Natural killer cell (primary cell): Measurements from ENCODE around the gene NOG. TPM values are rescaled to one million over a fixed set of nuclear protein-coding genes. Genes with fewer than 3 reads are reported as not detected.

ENCODE experiments used
- ATAC-seq, 3 donors: fragments of 150-1000 bp in 2 of 3; fragments of 200-7000 bp in 1 of 3; cut with Tn5 transposase; 1 replicate in 1 of 3; 2 replicates in 2 of 3; pipeline ENCODE4 v1.10.0; 2021; ENCODE audit warnings: mild to moderate bottlenecking in 2 of 3, moderate library complexity in 2 of 3
- DNase-seq, 2 donors: peaks; one replicate each; pipeline versions ENCODE4 v3.0.0 to v3.0.0-alpha.2; 2013 to 2021; ENCODE audit warnings: mixed read lengths in 1 of 2
- H3K27ac ChIP-seq: one replicate; pipeline ENCODE4 v1.5.1; 2013; ENCODE audit warnings: mild to moderate bottlenecking, low read length
- H3K27me3 ChIP-seq: one replicate; pipeline ENCODE4 v1.6.1; 2013; ENCODE audit warnings: low read length; ENCODE audit not compliant: control insufficient read depth, insufficient read depth
- H3K36me3 ChIP-seq: one replicate; pipeline ENCODE4 v1.6.1; 2013; ENCODE audit warnings: low read length; ENCODE audit not compliant: control insufficient read depth, insufficient read depth
- H3K4me1 ChIP-seq: one replicate; pipeline ENCODE4 v1.6.1; 2013; ENCODE audit warnings: low read length; ENCODE audit not compliant: control insufficient read depth, insufficient read depth
- H3K4me3 ChIP-seq: one replicate; pipeline ENCODE4 v1.5.1; 2013; ENCODE audit warnings: low read length
- H3K9me3 ChIP-seq: one replicate; pipeline ENCODE4 v1.6.1; 2013; ENCODE audit warnings: low read length; ENCODE audit not compliant: control insufficient read depth, insufficient read depth
- H3K27ac Mint-ChIP-seq, 2 donors: one replicate each; pipeline ENCODE4 v1.8.0; 2022; ENCODE audit warnings: mild to moderate bottlenecking in 2 of 2, mixed read lengths in 2 of 2, moderate library complexity in 1 of 2
- H3K27me3 Mint-ChIP-seq, 2 donors: one replicate each; pipeline ENCODE4 v1.8.0; 2022; ENCODE audit warnings: low read depth in 2 of 2, mixed read lengths in 2 of 2
- H3K36me3 Mint-ChIP-seq: one replicate; pipeline ENCODE4 v1.8.0; 2022; ENCODE audit warnings: mixed read lengths
- H3K4me1 Mint-ChIP-seq, 2 donors: one replicate each; pipeline ENCODE4 v1.8.0; 2022; ENCODE audit warnings: mixed read lengths in 2 of 2
- H3K4me3 Mint-ChIP-seq: one replicate; pipeline ENCODE4 v1.8.0; 2022; ENCODE audit warnings: mild to moderate bottlenecking, moderate library complexity, mixed read lengths
- H3K9me3 Mint-ChIP-seq, 2 donors: one replicate each; pipeline ENCODE4 v1.8.0; 2022; ENCODE audit warnings: mixed read lengths in 2 of 2
- WGBS: methylation state at CpG from one replicate; pipeline ENCODE4 v1.1.7; 2013; ENCODE audit warnings: missing lambda C conversion rate; ENCODE audit not compliant: insufficient coverage; 5-methylcytosine and 5-hydroxymethylcytosine counted together
- intact Hi-C: fragments of 100-400 bp; cut with micrococcal nuclease; formaldehyde crosslinking; loops from one replicate; pipeline ENCODE4 v1.14.2; 2022
- total RNA-seq, 4 donors: library from RNA; stranded (reverse); fragments of 120-200 nt in 1 of 4; gene quantifications; one replicate each; pipeline versions ENCODE4 v1.2.3 to v1.2.4, GENCODE V29; 2013 to 2022
- TF ChIP-seq, protein P1 (sequence below): fragments of 200-600 bp; IDR thresholded peaks from one replicate; pipeline ENCODE4 v1.8.0; 2022; ENCODE audit warnings: antibody characterized with exemption

Gene NOG
- under 1 TPM; 0.19 to 0.77 (median 0.38) TPM for total RNA-seq
- not detected for total RNA-seq (2013)

DNA sequence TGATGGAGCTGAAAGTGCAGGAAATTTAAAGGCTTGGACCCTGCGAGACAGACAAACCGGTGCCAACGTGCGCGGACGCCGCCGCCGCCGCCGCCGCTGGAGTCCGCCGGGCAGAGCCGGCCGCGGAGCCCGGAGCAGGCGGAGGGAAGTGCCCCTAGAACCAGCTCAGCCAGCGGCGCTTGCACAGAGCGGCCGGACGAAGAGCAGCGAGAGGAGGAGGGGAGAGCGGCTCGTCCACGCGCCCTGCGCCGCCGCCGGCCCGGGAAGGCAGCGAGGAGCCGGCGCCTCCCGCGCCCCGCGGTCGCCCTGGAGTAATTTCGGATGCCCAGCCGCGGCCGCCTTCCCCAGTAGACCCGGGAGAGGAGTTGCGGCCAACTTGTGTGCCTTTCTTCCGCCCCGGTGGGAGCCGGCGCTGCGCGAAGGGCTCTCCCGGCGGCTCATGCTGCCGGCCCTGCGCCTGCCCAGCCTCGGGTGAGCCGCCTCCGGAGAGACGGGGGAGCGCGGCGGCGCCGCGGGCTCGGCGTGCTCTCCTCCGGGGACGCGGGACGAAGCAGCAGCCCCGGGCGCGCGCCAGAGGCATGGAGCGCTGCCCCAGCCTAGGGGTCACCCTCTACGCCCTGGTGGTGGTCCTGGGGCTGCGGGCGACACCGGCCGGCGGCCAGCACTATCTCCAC lies at the start of gene NOG:
TSS of gene NOG (plus strand) at position 54 of the 674 bp plus-strand sequence. CDS start at position 579, 525 bp downstream.
- no peaks in the 10 kb centered on the region for H3K36me3 Mint-ChIP-seq
- H3K27ac ChIP-seq = no peak within 1 kb of the TSS
- under 1% methylated on average over 85 of the region's 85 CpGs for WGBS
- H3K27me3 Mint-ChIP-seq = peaks cover 57 to 65% of the 10 kb centered on the region in 2 donors
- no peak within 1 kb of the TSS for H3K27ac Mint-ChIP-seq
- H3K4me1 Mint-ChIP-seq = peaks cover 15 to 19% of the 10 kb centered on the region in 2 donors
- TF ChIP-seq, protein P1, sequence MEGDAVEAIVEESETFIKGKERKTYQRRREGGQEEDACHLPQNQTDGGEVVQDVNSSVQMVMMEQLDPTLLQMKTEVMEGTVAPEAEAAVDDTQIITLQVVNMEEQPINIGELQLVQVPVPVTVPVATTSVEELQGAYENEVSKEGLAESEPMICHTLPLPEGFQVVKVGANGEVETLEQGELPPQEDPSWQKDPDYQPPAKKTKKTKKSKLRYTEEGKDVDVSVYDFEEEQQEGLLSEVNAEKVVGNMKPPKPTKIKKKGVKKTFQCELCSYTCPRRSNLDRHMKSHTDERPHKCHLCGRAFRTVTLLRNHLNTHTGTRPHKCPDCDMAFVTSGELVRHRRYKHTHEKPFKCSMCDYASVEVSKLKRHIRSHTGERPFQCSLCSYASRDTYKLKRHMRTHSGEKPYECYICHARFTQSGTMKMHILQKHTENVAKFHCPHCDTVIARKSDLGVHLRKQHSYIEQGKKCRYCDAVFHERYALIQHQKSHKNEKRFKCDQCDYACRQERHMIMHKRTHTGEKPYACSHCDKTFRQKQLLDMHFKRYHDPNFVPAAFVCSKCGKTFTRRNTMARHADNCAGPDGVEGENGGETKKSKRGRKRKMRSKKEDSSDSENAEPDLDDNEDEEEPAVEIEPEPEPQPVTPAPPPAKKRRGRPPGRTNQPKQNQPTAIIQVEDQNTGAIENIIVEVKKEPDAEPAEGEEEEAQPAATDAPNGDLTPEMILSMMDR = no peak
- H3K4me3 ChIP-seq = no peak within 1 kb of the TSS
- H3K9me3 ChIP-seq = no peaks in the 10 kb centered on the region
- DNase-seq = peak; percentile 17 to 66
- intact Hi-C loops = loop anchor here (10.0 kb wide), 1 partner anchor 91 kb away; no protein-coding TSS in a partner anchor
- no peaks in the 10 kb centered on the region for H3K36me3 ChIP-seq
- peaks cover 53% of the 10 kb centered on the region for H3K27me3 ChIP-seq
- H3K4me3 Mint-ChIP-seq = peak within 1 kb of the TSS; percentile 71
- no peaks in the 10 kb centered on the region for H3K9me3 Mint-ChIP-seq
- peak in 1 of 3 donors; percentile 39 for ATAC-seq
- peaks cover 38% of the 10 kb centered on the region for H3K4me1 ChIP-seq

DNA sequence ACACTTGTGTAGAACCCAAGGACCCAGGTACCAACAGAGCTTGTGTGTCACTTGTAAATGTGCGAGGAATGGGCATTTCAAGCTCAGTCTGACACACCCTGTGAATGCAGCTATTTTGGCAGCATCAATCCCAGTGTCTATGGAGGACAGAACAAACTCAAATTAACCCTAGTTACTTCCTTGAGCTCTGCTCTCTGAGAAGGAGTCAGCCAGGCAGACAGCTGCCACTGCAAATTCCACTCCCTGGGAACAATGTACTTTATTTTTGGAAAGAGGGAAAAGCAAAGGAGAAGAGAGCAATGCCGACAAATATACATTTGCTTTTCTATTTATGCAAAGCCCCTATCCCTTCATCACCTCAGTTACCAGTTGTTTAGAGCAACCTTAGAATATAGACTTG lies 48.4 kb upstream of the NOG start:
- Histone ChIP-seq H3K4me3 (no peak overlapping the region), H3K9me3 (no peaks in the 10 kb centered on the region), H3K27ac (no peak overlapping the region), H3K27me3 (no peaks in the 10 kb centered on the region), H3K36me3 (no peaks in the 10 kb centered on the region), H3K4me1 (no peaks in the 10 kb centered on the region)
- no peaks in the 10 kb centered on the region for H3K36me3 Mint-ChIP-seq
- peaks cover 10 to 21% of the 10 kb centered on the region in 2 donors for H3K27me3 Mint-ChIP-seq
- ATAC-seq = no peak
- H3K9me3 Mint-ChIP-seq = no peaks in the 10 kb centered on the region
- TF ChIP-seq, protein P1 = no peak
- 76% methylated on average over 1 of the region's 2 CpGs for WGBS
- no peak for DNase-seq
- intact Hi-C loops = no loop called here
- H3K4me1 Mint-ChIP-seq = no peaks in the 10 kb centered on the region
- H3K27ac Mint-ChIP-seq = no peak overlapping the region
- H3K4me3 Mint-ChIP-seq = no peak overlapping the region

DNA sequence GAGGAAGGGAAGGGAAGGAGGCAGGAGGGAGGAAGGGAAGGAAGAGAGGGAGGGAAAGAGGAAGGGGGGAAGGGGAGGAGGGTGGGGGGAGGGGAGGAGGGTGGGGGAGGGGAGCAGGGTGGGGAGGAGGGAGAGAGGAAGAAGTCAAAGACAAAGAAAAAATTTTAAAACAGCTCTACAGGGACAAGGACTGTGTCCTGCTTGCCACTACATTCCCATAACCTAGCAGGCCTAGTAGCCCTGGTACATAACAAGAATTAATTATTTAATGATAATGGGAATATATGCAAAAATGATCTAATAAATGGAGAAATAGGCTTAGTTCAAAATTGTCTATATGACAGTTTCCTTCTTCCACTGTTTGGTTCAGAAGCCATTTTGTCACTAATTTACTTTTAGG lies 47.6 kb upstream of the NOG start:
- intact Hi-C loops = no loop called here

More for the DNA sequence above, 47.6 kb upstream of the NOG start:
- H3K27me3 ChIP-seq = no peaks in the 10 kb centered on the region
- H3K4me1 Mint-ChIP-seq = no peaks in the 10 kb centered on the region
- no peak overlapping the region for H3K27ac Mint-ChIP-seq
- no peaks in the 10 kb centered on the region for H3K9me3 Mint-ChIP-seq
- H3K9me3 ChIP-seq = no peaks in the 10 kb centered on the region
- DNase-seq (no peak), ATAC-seq (no peak)
- H3K27ac ChIP-seq = no peak overlapping the region
- peaks cover 10 to 21% of the 10 kb centered on the region in 2 donors for H3K27me3 Mint-ChIP-seq
- H3K4me1 ChIP-seq = no peaks in the 10 kb centered on the region
- TF ChIP-seq, protein P1 = no peak
- no peak overlapping the region for H3K4me3 ChIP-seq
- H3K36me3 ChIP-seq = no peaks in the 10 kb centered on the region
- no peaks in the 10 kb centered on the region for H3K36me3 Mint-ChIP-seq
- no peak overlapping the region for H3K4me3 Mint-ChIP-seq
